Aorta (tissue), 5 donors: ENCODE results near the gene INHBB. TPM values are rescaled to one million over a fixed set of nuclear protein-coding genes. Genes with fewer than 3 reads are reported as not detected.

Source experiments
- ATAC-seq: fragments of 200-7000 bp; cut with Tn5 transposase; one replicate; pipeline ENCODE4 v1.9.1; 2022; ENCODE audit warnings: moderate library complexity; ENCODE audit not compliant: low FRiP score
- DNase-seq, 2 donors: peaks; one replicate each; pipeline ENCODE4 v3.0.0-alpha.2; 2020
- H3K27ac ChIP-seq, 2 donors: one replicate each; pipeline ENCODE4 v1.5.1; 2013; ENCODE audit warnings: low read length in 2 of 2, mild to moderate bottlenecking in 2 of 2, moderate library complexity in 2 of 2, control low read depth in 1 of 2, inconsistent platforms in 1 of 2, low read depth in 1 of 2
- H3K27me3 ChIP-seq, 2 donors: one replicate each; pipeline ENCODE4 v1.6.1; 2013; ENCODE audit warnings: control low read depth in 1 of 2, low read length in 1 of 2, mild to moderate bottlenecking in 1 of 2, moderate library complexity in 1 of 2; ENCODE audit not compliant: insufficient read depth in 2 of 2, control insufficient read depth in 1 of 2
- H3K36me3 ChIP-seq, 2 donors: one replicate each; pipeline ENCODE4 v1.6.1; 2013; ENCODE audit warnings: control low read depth in 1 of 2, low read length in 1 of 2, mild to moderate bottlenecking in 1 of 2; ENCODE audit not compliant: insufficient read depth in 2 of 2, control insufficient read depth in 1 of 2
- H3K4me1 ChIP-seq, 2 donors: one replicate each; pipeline ENCODE4 v1.6.1; 2013; ENCODE audit warnings: low read length in 2 of 2, control low read depth in 1 of 2, mild to moderate bottlenecking in 1 of 2, moderate library complexity in 1 of 2; ENCODE audit not compliant: insufficient read depth in 2 of 2, control insufficient read depth in 1 of 2
- H3K4me3 ChIP-seq, 2 donors: one replicate each; pipeline ENCODE4 v1.5.1; 2013; ENCODE audit warnings: low read length in 2 of 2, control low read depth in 1 of 2, mild to moderate bottlenecking in 1 of 2
- H3K9me3 ChIP-seq: one replicate; pipeline ENCODE4 v1.6.1; 2013; ENCODE audit warnings: mild to moderate bottlenecking, low read length; ENCODE audit not compliant: control insufficient read depth
- WGBS, 2 donors: extraction: QIAGEN DNeasy Blood & Tissue Kit; methylation state at CpG; one replicate each; pipeline ENCODE4 v1.1.7; 2013; 5-methylcytosine and 5-hydroxymethylcytosine counted together
- intact Hi-C, 2 donors: fragments of 100-400 bp; cut with DNase I; formaldehyde crosslinking; loops; one replicate each; pipeline versions ENCODE4 v1.14.2 to v1.15.0; 2022
- polyA plus RNA-seq, 2 donors: library from polyadenylated mRNA; stranded (reverse); fragments of 200-250 nt; gene quantifications; one replicate each; pipeline ENCODE4 v1.2.3, GENCODE V29; 2013
- total RNA-seq, 2 donors: library from RNA; stranded (reverse); fragmentation: NEBNext Ultra II Directional; extraction: Animal tissue kit (Norgen Biotek cat#: 25700); gene quantifications; one replicate each; pipeline ENCODE4 v1.2.1, GENCODE V29; 2021
- donor health status: healthy with polysubstance abuse.
- donor health status: Bipolar disorder and iron deficiency.
- donor health status: DM: no; HTN: no; CAD: no.
- donor health status: DM: no; HTN: no; CAD: no.
- donor health status: DM: yes; HTN: yes; CAD: no.

INHBB gene
- total and polyA plus RNA-seq, 4 donors, result 0.43 to 21.9 (median 9.9) TPM

DNA sequence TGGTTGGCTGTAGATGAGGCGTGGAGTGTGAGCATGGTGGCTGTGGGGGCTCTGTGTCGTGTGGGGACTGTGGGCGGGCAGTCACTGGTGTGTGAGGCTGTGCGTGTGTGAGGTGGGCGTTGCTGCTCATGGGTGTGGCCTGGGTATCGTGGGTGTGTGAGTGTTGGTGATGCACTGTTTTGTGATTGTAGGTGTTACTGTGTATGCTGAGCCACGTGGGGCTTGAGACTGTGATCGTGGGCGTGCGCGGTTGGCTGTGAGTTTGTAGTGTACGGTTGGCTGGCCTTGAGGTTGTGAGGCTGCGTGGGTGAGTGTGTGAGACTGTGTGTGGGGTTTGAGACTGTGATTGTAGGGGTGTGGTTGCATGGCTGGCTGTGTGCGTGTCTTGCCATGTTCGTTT lies 8.5 kb downstream of the INHBB start:
- Histone ChIP-seq H3K27ac (no peak overlapping the region), H3K36me3 (no peaks in the 10 kb centered on the region), H3K4me3 (no peak overlapping the region), H3K27me3 (no peaks in the 10 kb centered on the region), H3K9me3 (no peaks in the 10 kb centered on the region), H3K4me1 (no peaks in the 10 kb centered on the region)
- ATAC-seq (no peak), DNase-seq (no peak)
- intact Hi-C loops, result no loop called here
- 92% methylated on average over 15 of the region's 15 CpGs for WGBS, 2 donors

DNA sequence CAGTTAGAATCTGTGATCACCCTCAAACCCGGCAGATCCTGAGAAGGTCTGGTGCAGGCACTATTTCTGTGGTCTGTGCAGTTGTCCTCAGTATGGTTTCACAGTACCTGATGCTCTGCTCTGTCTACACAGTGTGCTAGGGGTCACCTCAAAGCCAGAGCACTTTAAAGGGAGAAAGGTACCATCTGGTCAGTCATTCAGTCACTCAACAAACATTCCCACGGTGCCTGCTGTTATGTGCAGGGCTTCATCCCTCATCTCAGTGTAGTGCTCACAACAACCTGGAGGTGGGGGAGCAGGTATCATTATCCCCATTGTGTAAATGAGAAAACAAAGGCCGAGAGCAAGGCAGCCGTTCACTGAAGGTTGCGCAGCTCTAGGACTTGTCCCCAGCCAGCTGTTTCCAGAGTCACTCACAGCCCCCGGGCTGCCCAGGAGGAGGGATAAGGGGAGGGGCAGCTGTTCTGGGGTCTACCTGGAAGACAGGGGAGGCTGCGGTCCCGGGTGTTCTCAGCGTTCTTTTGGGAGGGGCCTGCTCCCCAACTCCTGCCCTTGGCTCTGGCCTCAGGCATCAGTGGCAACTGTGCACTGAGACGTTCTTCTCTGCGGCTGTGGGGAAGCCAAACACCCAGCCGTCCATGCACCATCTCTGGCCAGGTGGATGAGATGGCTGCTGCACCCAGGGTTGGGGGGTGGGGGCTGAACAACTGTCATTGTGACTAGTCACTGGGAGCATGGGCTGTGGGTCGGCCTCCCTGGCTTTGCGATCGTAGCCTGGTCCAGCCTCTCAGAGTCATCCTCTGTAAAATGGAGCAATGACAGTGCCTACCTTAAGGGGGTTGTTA lies 9.2 kb downstream of the INHBB start:
- no peaks in the 10 kb centered on the region for H3K4me1 ChIP-seq
- DNase-seq (no peak), ATAC-seq (no peak)
- intact Hi-C loops, result no loop called here
- no peaks in the 10 kb centered on the region for H3K9me3 ChIP-seq
- no peak overlapping the region for H3K4me3 ChIP-seq
- no peaks in the 10 kb centered on the region for H3K36me3 ChIP-seq
- WGBS, 2 donors, result 88 to 89% methylated on average over 15 of the region's 15 CpGs
- no peak overlapping the region for H3K27ac ChIP-seq
- no peaks in the 10 kb centered on the region for H3K27me3 ChIP-seq

DNA sequence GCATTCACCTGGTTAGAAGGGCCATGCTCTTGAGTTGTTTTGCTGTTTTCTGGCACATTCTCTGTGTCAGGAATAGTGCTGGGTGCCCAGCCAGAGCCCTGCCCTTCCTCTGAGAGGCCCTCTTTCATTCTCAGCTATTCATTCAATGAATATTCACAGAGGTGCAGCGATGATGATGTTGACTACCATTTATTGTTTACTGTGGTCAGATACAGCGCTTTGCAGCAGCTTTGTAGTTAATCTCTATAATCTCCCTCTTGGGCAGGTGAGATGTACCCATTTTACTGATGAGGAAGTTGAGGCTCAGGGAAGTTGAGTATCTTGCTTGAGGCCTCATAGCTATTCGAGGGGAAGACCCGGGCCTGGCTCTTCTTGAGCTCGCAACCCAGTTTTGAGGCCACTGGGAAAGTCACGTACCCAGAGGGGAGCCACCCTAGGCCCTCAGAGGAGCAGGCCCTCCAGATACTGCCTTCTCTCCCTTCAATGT lies 9.9 kb downstream of the INHBB start:
- H3K4me3 ChIP-seq, result no peak overlapping the region
- ATAC-seq (no peak), DNase-seq (no peak)
- 98 to 99% methylated on average over 6 of the region's 6 CpGs for WGBS, 2 donors
- intact Hi-C loops, result no loop called here
- no peak overlapping the region for H3K27ac ChIP-seq
- H3K36me3 ChIP-seq, result no peaks in the 10 kb centered on the region
- no peaks in the 10 kb centered on the region for H3K27me3 ChIP-seq
- H3K4me1 ChIP-seq, result no peaks in the 10 kb centered on the region
- no peaks in the 10 kb centered on the region for H3K9me3 ChIP-seq

DNA sequence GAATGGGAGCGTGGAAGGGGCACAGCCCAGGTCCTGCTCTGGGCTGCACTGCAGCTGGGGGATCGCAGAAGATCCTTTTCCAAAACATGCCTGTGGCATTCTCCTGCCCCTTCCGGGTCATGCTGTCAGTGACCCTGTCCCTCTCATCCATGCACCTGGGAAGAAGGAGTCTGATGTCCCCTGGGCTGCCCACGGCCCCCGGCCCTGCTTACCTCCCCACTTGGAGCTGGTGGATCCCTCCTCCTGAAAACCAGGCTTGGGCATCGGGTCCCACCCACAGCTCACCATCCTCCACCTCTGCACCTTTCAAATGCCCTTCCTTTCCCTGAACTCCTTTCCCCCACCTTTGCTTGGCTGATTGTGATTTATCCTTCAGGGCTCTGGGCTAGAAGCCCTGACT lies 11.8 kb downstream of the INHBB start:
- no peaks in the 10 kb centered on the region for H3K27me3 ChIP-seq
- H3K4me3 ChIP-seq, result no peak overlapping the region
- H3K4me1 ChIP-seq, result no peaks in the 10 kb centered on the region
- H3K27ac ChIP-seq, result no peak overlapping the region
- WGBS, 2 donors, result 89 to 91% methylated on average over 6 of the region's 6 CpGs
- H3K9me3 ChIP-seq, result no peaks in the 10 kb centered on the region
- no peak for DNase-seq
- intact Hi-C loops, result no loop called here
- ATAC-seq, result no peak
- no peaks in the 10 kb centered on the region for H3K36me3 ChIP-seq

DNA sequence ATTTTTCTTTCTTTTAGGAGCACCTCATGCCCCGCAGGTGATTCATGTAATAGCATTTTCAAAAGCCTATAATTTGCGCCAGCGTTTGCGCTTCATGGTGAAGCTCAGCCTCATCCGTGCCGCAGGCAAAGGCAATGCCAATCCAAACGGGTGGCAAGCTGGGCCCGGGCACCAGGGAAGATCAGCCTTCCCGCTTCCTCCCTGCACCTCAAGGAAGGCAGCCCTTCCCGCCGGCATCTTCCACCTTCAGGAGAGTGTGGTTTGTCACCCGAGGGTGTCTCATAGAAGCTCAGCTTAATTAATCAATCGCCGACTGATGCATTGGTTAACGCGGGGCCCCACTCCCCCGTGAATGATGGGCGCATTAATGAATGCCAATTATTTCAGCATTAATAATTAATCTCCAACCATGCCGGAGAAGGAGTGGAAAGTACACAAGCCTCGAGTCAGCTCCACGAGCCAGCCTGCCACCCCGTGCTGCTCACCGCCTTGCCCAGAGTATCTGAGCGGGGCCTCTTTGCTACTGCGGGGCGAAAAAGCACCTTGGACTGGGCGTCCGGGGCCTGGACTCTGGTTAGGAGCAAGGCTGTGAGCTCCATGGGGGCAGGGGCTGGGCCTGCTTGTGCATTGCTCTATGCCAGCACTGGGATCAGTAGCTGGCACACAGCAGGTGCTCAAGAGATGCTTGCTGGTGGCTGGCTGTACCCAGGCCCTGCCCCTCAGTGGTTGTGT lies 13.0 kb downstream of the INHBB start:
- DNase-seq (no peak), ATAC-seq (no peak)
- intact Hi-C loops, result no loop called here
- no peaks in the 10 kb centered on the region for H3K27me3 ChIP-seq
- H3K4me3 ChIP-seq, result no peak overlapping the region
- no peaks in the 10 kb centered on the region for H3K36me3 ChIP-seq
- H3K27ac ChIP-seq, result no peak overlapping the region
- no peaks in the 10 kb centered on the region for H3K9me3 ChIP-seq
- 93% methylated on average over 28 of the region's 28 CpGs for WGBS, 2 donors
- H3K4me1 ChIP-seq, result no peaks in the 10 kb centered on the region

DNA sequence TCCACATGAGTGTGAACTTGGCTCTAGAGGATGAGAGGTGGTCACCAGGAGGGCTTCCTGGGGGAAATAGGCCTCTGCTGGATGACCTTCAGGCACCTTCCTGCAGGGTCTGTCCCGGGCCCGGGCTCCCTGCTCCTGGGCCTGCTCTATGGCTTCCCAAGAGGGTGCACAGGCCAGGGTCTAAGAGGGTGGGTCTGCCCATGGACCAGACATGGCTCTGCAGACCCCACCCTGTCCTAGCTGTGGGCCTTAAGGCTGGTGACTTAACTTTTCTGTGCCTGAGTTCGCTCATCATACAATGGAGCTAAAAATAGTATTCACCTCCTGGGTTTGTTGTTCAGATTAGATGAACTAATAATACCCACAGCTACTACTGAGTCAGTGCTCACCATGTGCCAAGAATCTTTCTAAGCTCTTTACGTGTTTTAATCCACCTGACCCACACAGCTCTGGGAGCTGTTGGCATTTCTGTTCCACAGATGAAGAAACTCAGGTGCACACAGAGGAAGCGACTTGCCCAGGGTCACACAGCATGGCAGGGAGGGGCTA lies 14.4 kb downstream of the INHBB start:
- Histone ChIP-seq H3K9me3 (no peaks in the 10 kb centered on the region), H3K4me1 (no peaks in the 10 kb centered on the region), H3K36me3 (no peaks in the 10 kb centered on the region), H3K27ac (no peak overlapping the region), H3K27me3 (no peaks in the 10 kb centered on the region), H3K4me3 (no peak overlapping the region)
- 61 to 65% methylated on average over 5 of the region's 5 CpGs for WGBS, 2 donors
- ATAC-seq, result no peak
- intact Hi-C loops, result no loop called here
- DNase-seq, result no peak

DNA sequence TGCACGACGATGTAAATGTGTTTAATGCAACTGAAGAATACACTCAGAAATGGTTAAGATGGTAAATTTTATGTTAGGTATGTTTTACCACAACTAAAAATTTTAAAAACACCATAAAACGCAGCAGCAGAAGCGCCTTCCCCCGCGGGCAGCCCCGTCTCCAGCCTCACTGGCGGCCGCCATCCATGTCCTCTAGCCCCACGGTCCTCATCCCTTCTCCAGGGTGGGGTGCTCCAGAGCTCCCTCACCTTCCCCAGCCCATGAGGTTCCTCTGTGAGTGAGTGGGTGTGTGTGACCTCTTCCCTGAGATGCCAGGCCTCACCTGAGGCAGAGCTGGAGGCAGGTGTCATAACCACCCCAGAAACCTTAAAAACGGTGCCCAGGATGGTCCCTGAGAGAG lies 17.0 kb downstream of the INHBB start:
- no peak for ATAC-seq
- no peak overlapping the region for H3K27ac ChIP-seq
- WGBS, 2 donors, result 96% methylated on average over 11 of the region's 11 CpGs
- no peak for DNase-seq
- no peaks in the 10 kb centered on the region for H3K9me3 ChIP-seq
- H3K4me3 ChIP-seq, result no peak overlapping the region
- H3K4me1 ChIP-seq, result no peaks in the 10 kb centered on the region
- no peaks in the 10 kb centered on the region for H3K36me3 ChIP-seq
- no peaks in the 10 kb centered on the region for H3K27me3 ChIP-seq
- intact Hi-C loops, result no loop called here

DNA sequence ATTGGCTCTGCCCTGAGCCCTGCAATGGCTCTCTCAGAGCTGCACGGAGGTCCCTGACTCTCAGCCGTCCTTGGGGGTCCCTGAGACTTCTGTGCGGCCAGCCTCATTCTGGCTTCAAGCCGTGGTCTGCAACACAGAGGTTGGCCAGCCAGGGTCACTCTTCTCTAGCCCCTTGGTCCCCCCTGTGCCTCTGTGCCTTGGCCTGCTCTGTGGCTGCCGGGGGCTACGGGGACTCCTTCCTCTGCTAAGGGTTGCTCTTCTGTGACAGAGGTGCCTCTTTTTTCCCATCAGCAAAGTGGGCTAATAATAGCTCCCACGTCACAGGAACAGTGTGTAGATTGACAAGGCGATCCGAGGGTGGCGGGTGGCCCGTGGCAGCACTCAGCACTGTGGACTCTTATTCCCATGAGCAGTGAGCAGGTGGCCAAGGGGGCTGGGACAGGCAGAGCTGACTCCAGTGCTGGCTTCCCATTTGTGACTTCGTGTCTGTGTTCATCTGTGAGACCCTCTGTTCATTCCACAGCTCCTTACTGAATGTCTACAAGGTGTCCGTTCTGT lies 19.4 kb downstream of the INHBB start:
- Histone ChIP-seq H3K27ac (no peak overlapping the region), H3K27me3 (no peaks in the 10 kb centered on the region), H3K4me3 (no peak overlapping the region), H3K36me3 (no peaks in the 10 kb centered on the region), H3K4me1 (no peaks in the 10 kb centered on the region), H3K9me3 (no peaks in the 10 kb centered on the region)
- DNase-seq (no peak), ATAC-seq (no peak)
- WGBS, 2 donors, result 72 to 80% methylated on average over 13 of the region's 13 CpGs
- intact Hi-C loops, result no loop called here
